ENCODE results near the gene SFT2D1.

The SFT2D1 gene

DNA sequence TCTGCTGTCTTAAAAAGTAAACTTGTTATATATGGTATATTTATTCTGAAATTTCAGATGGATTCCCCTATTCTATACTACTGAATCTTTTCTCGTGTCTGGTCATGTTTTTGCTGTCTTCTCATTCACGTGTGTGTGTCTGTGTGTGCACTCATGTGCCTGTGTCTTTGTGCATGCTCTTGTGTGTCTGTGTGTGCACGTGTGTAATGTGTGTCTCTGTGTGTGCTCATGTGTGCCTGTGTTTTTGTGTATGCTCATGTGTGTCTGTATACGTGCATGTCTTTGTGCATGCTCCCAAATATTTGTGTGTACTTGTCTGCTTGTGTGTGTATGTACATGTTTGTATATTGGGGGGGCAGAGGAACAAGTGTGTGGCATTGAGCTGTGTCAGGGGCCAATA is 68.2 kb downstream of the SFT2D1 start:
- no peak for DNase-seq

DNA sequence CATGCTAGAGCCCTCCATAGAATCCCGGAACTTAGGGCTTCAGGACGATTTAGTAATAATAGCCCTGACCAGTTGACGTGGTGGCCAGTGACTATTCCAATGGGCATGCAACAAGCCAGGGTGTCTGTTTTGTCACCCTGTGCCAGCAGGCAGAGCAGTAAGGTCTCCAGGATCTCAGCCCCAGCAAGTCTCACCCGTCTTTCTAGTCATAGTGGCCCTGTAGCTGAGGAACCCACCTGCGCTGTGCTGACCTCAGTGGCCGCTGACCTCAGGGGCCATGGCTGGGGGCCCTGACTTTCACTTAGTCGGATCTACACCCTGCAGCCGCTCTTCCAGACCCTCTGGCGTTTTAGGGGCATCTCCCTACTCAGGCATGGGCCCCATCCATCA is 71.0 kb downstream of the SFT2D1 start:
- DNase-seq: no peak

DNA sequence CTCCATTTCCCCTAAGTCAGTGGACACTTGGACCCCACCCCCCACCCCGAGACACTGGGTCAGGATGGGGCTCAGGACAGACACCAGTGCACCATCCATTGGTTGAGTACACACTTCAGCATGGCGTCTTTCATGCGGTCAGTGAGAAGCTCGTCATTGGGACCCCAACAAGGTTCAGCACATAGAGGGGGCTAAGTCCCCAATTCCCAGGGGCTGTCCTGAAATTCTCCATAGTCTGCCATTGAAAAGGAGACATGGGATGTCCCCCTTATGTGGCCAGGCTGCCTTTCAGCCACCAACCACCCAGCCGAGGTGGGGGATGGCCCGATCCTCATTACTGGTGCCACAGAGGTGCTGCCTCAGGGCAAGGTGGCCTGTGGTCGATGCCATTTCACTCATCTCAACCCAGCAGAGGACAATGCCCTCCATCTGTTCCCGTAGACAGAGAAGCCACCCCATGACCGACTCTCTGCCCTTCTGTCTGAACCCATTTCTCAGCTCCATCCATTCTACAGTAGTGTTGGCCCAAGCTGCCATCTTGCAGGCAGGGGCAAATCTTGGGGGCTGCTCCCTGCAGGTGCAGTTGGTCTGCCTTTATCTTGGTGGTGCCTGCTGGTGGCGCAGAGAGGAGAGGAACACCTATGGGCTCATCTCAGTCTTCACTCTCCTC is 71.5 kb downstream of the SFT2D1 start:
- no peak for DNase-seq

All from NCI-H345 (cell line).